H1 (cell line): ENCODE measurements around the gene PCDHB15. TPM values are rescaled to one million over a fixed set of nuclear protein-coding genes. Genes with fewer than 3 reads are reported as not detected.

Experiments used
- CTCF ChIA-PET: fragments of 300-600 bp; sonication (Branson Sonifier 250); formaldehyde crosslinking; loops from one replicate; lab custom pipeline; 2021; ENCODE audit not compliant: partially characterized antibody; lab: Charles Lee
- POLR2A ChIA-PET: fragments of 300-600 bp; sonication (Branson Sonifier 250); formaldehyde crosslinking; loops from one replicate; lab custom pipeline; 2021; ENCODE audit warnings: inconsistent platforms; ENCODE audit not compliant: partially characterized antibody; lab: Charles Lee
- DNase-seq, 2 experiments: peaks; one replicate each; pipeline versions ENCODE4 v3.0.0 to v3.0.0-alpha.2; 2010 to 2022; ENCODE audit warnings: low spot score in 2 of 2, low read depth in 1 of 2, mixed read lengths in 1 of 2
- FAIRE-seq: peaks from 2 replicates; lab custom pipeline; 2011; peaks lifted over from hg19 to GRCh38; lab: Jason Lieb, UNC
- H2AFZ ChIP-seq: 2 replicates; pipeline ENCODE4 v1.8.1; 2012; ENCODE audit warnings: low read length, inconsistent platforms
- H2AK5ac ChIP-seq: 2 replicates; pipeline ENCODE4 v1.6.1; 2013; ENCODE audit warnings: low read depth, low read length
- H2BK120ac ChIP-seq: replicated peaks from 2 replicates; pipeline ENCODE3; 2013; ENCODE audit warnings: low read depth, low read length, inconsistent platforms
- H2BK12ac ChIP-seq: 2 replicates; pipeline ENCODE4 v1.6.1; 2013; ENCODE audit warnings: low read depth, low read length
- H2BK15ac ChIP-seq: 2 replicates; pipeline ENCODE4 v1.6.1; 2013; ENCODE audit warnings: low read length
- H2BK20ac ChIP-seq: 2 replicates; pipeline ENCODE4 v1.6.1; 2013; ENCODE audit warnings: low read length
- H2BK5ac ChIP-seq: 2 replicates; pipeline ENCODE4 v1.6.1; 2013; ENCODE audit warnings: low read depth, low read length
- H3K14ac ChIP-seq: 2 replicates; pipeline ENCODE4 v1.6.1; 2013; ENCODE audit warnings: inconsistent platforms; ENCODE audit not compliant: insufficient read length
- H3K18ac ChIP-seq: 2 replicates; pipeline ENCODE4 v1.6.1; 2013; ENCODE audit warnings: low read length; ENCODE audit errors: extremely low read depth
- H3K23ac ChIP-seq: 2 replicates; pipeline ENCODE4 v1.6.1; 2013; ENCODE audit warnings: inconsistent platforms; ENCODE audit not compliant: insufficient read length
- H3K23me2 ChIP-seq: 2 replicates; pipeline ENCODE4 v1.6.1; 2013; ENCODE audit warnings: low read depth, low read length
- H3K27ac ChIP-seq: 2 replicates; pipeline ENCODE4 v1.6.1; 2011; ENCODE audit warnings: low read depth, low read length, inconsistent platforms
- H3K27me3 ChIP-seq, 4 experiments: replicated peaks in 1 of 4; 1 replicate in 1 of 4; 2 replicates in 3 of 4; pipeline versions ENCODE4 v1.6.1 to v1.8.1; 2011 to 2013; ENCODE audit warnings: low read length in 3 of 4, mild to moderate bottlenecking in 3 of 4, inconsistent platforms in 2 of 4, mixed read lengths in 2 of 4, moderate library complexity in 1 of 4; ENCODE audit not compliant: control insufficient read depth in 3 of 4, insufficient read depth in 3 of 4; ENCODE audit errors: extremely low read depth in 1 of 4
- H3K36me3 ChIP-seq, 4 experiments: 2 replicates each; pipeline versions ENCODE4 v1.6.1 to v1.8.1; 2011 to 2013; ENCODE audit warnings: mild to moderate bottlenecking in 4 of 4, low read length in 3 of 4, moderate library complexity in 2 of 4, control low read depth in 1 of 4, inconsistent platforms in 1 of 4; ENCODE audit not compliant: insufficient read depth in 4 of 4, control insufficient read depth in 2 of 4
- H3K4ac ChIP-seq: replicated peaks from 2 replicates; pipeline ENCODE3; 2013; ENCODE audit warnings: low read length, low read depth, mixed read lengths, inconsistent platforms; ENCODE audit not compliant: insufficient read length
- H3K4me1 ChIP-seq, 4 experiments: replicated peaks in 1 of 4; 1 replicate in 1 of 4; 2 replicates in 3 of 4; pipeline versions ENCODE4 v1.6.1 to v1.8.1; 2011 to 2013; ENCODE audit warnings: low read length in 3 of 4, inconsistent platforms in 2 of 4, mixed read lengths in 1 of 4; ENCODE audit not compliant: insufficient read depth in 4 of 4, control insufficient read depth in 3 of 4
- H3K4me2 ChIP-seq, 2 experiments: 2 replicates each; pipeline versions ENCODE4 v1.6.1 to v1.8.1; 2011 to 2013; ENCODE audit warnings: low read depth in 2 of 2, low read length in 2 of 2, control low read depth in 1 of 2, inconsistent platforms in 1 of 2, mild to moderate bottlenecking in 1 of 2; ENCODE audit not compliant: insufficient read depth in 1 of 2
- H3K4me3 ChIP-seq, 4 experiments: fragments of 200-600, 300-600 bp in 1 of 4; sonication (generic), shearing (Covaris generic), sonication (Bioruptor Twin) in 1 of 4; 2 replicates each; pipeline versions ENCODE4 v1.5.1 to v1.8.1; 2011 to 2016; ENCODE audit warnings: low read length in 4 of 4, low read depth in 3 of 4, control low read depth in 2 of 4, inconsistent platforms in 2 of 4, mild to moderate bottlenecking in 2 of 4, mixed read lengths in 1 of 4, moderate library complexity in 1 of 4; ENCODE audit not compliant: insufficient read depth in 2 of 4; ENCODE audit errors: extremely low read depth in 1 of 4
- H3K56ac ChIP-seq: replicated peaks from 2 replicates; pipeline ENCODE3; 2013; ENCODE audit warnings: low read depth, mild to moderate bottlenecking, mixed read lengths, low read length, inconsistent platforms; ENCODE audit not compliant: insufficient read length
- H3K79me1 ChIP-seq: 2 replicates; pipeline ENCODE4 v1.6.1; 2013; ENCODE audit warnings: low read depth, low read length, control low read depth
- H3K79me2 ChIP-seq, 2 experiments: 2 replicates each; pipeline versions ENCODE4 v1.6.1 to v1.8.1; 2012 to 2013; ENCODE audit warnings: low read length in 2 of 2, mild to moderate bottlenecking in 2 of 2, inconsistent platforms in 1 of 2; ENCODE audit not compliant: insufficient read depth in 2 of 2, control insufficient read depth in 1 of 2
- H3K9ac ChIP-seq, 4 experiments: replicated peaks in 1 of 4; 1 replicate in 1 of 4; 2 replicates in 3 of 4; pipeline versions ENCODE4 v1.6.1 to v1.8.1; 2011 to 2013; ENCODE audit warnings: low read depth in 3 of 4, low read length in 3 of 4, control low read depth in 2 of 4, mild to moderate bottlenecking in 2 of 4, moderate library complexity in 2 of 4, inconsistent platforms in 1 of 4; ENCODE audit errors: extremely low read depth in 1 of 4
- H3K9me3 ChIP-seq, 2 experiments: 2 replicates each; pipeline versions ENCODE4 v1.6.1 to v1.8.1; 2012 to 2013; ENCODE audit warnings: mild to moderate bottlenecking in 2 of 2, moderate library complexity in 2 of 2, control low read depth in 1 of 2, inconsistent platforms in 1 of 2, low read depth in 1 of 2, low read length in 1 of 2, mixed read lengths in 1 of 2; ENCODE audit not compliant: insufficient read depth in 2 of 2
- H4K20me1 ChIP-seq, 2 experiments: replicated peaks in 1 of 2; 2 replicates each; pipeline versions ENCODE3 to v1.8.1; 2011 to 2013; ENCODE audit warnings: inconsistent platforms in 2 of 2, low read length in 2 of 2, mild to moderate bottlenecking in 1 of 2; ENCODE audit not compliant: insufficient read depth in 2 of 2, control insufficient read depth in 1 of 2
- H4K5ac ChIP-seq: 2 replicates; pipeline ENCODE4 v1.6.1; 2013; ENCODE audit warnings: low read length, low read depth, mixed read lengths, inconsistent platforms; ENCODE audit not compliant: insufficient read length
- H4K8ac ChIP-seq: 2 replicates; pipeline ENCODE4 v1.8.0; 2013; ENCODE audit warnings: mild to moderate bottlenecking, moderate library complexity, low read length, inconsistent platforms; ENCODE audit not compliant: insufficient read depth; ENCODE audit errors: extremely low read depth
- H4K91ac ChIP-seq: replicated peaks from 2 replicates; pipeline ENCODE3; 2013; ENCODE audit warnings: low read length, mixed read lengths, inconsistent platforms; ENCODE audit not compliant: insufficient read length
- BACH1 ChIP-seq: IDR thresholded peaks from 2 replicates; pipeline ENCODE4 v1.6.1; 2012; ENCODE audit warnings: low read length, improper control_type of control experiment
- MAFK ChIP-seq: IDR thresholded peaks from 2 replicates; pipeline ENCODE4 v1.6.1; 2012; ENCODE audit warnings: low read depth, mild to moderate bottlenecking, improper control_type of control experiment, low read length
- SP1 ChIP-seq: IDR thresholded peaks from 2 replicates; pipeline ENCODE4 v1.6.1; 2011; ENCODE audit warnings: low read depth, low read length
- WGBS, 2 experiments: shearing (Covaris generic) in 1 of 2; methylation state at CpG; one replicate each; pipeline versions ENCODE4 v1.1.6 to v1.1.7; 2013 to 2015; ENCODE audit warnings: low lambda C conversion rate in 2 of 2, mixed read lengths in 2 of 2, inconsistent platforms in 1 of 2, low coverage in 1 of 2, missing lambda C conversion rate in 1 of 2; ENCODE audit not compliant: insufficient replicate concordance in 2 of 2, insufficient coverage in 1 of 2, insufficient read length in 1 of 2; ENCODE audit errors: extremely low coverage in 1 of 2, missing lambda C conversion rate in 1 of 2; 5-methylcytosine and 5-hydroxymethylcytosine counted together
- polyA plus RNA-seq, 7 experiments: library from polyadenylated mRNA; depleted of rRNA in 3 of 7; stranded (reverse) in 5 of 7; unstranded in 2 of 7; fragments of >200 nt in 5 of 7; fragments of 200-250 nt in 2 of 7; gene quantifications; 1 replicate in 5 of 7; 2 replicates in 1 of 7; 4 replicates in 1 of 7; pipeline versions ENCODE4 v1.2.1 to v1.2.3, GENCODE V29; 2011 to 2013; ENCODE audit warnings: missing spikeins in 2 of 7, mixed read lengths in 2 of 7
- total RNA-seq: library from RNA; stranded (reverse); fragmentation: NEBNext Ultra II Directional; extraction: Animal tissue kit (Norgen Biotek cat#: 25700); gene quantifications from 2 replicates; pipeline ENCODE4 v1.2.1, GENCODE V29; 2021

PCDHB15 gene
- total and polyA plus RNA-seq, 2 of the 8 experiments (the other 6 are each of a cell fraction or from before 2014, with no cell fraction given): 2.8 to 4.0 TPM

GRCh38 chr5:141269195-141269594, 24.0 kb downstream of the PCDHB15 start:
- H3K4me3 ChIP-seq: no peak overlapping the region
- no peaks in the 10 kb centered on the region for H3K23me2 ChIP-seq
- H3K27me3 ChIP-seq: no peaks in the 10 kb centered on the region
- no peak overlapping the region for H3K4ac ChIP-seq
- H3K79me2 ChIP-seq: no peaks in the 10 kb centered on the region
- no peak overlapping the region for H2BK12ac ChIP-seq
- no peaks in the 10 kb centered on the region for H3K4me1 ChIP-seq
- no peak overlapping the region for H3K56ac ChIP-seq
- ChIA-PET POLR2A (no interaction called here), CTCF (no interaction called here)
- no peak overlapping the region for H2BK120ac ChIP-seq
- no peaks in the 10 kb centered on the region for H4K20me1 ChIP-seq
- H4K5ac ChIP-seq: no peak overlapping the region
- WGBS, 2 experiments: 97% methylated on average over 4 of the region's 4 CpGs; no CpG with 5 or more reads in 1 of the 2 experiments
- H2BK20ac ChIP-seq: no peak overlapping the region
- no peak overlapping the region for H4K8ac ChIP-seq
- no peak overlapping the region for H2AK5ac ChIP-seq
- H3K9me3 ChIP-seq: peaks cover 49 to 72% of the 10 kb centered on the region in 2 experiments
- no peak overlapping the region for H2BK5ac ChIP-seq
- FAIRE-seq (no peak), DNase-seq (no peak)
- peaks cover 0 to 3% (median 0%) of the 10 kb centered on the region in 4 experiments; a peak in 2 of 8 replicates for H3K36me3 ChIP-seq
- no peak overlapping the region for H2AFZ ChIP-seq
- no peak overlapping the region for H3K9ac ChIP-seq
- TF ChIP-seq SP1: no peak
- TF ChIP-seq BACH1: peak; percentile 54; the same call in 1 of the 2 replicates
- TF ChIP-seq MAFK: 0 out of 2 replicates have a peak, but pooled peaks have one; percentile 19
- H3K14ac ChIP-seq: no peak overlapping the region
- H2BK15ac ChIP-seq: no peak overlapping the region
- H3K27ac ChIP-seq: no peak overlapping the region
- H3K23ac ChIP-seq: no peak overlapping the region
- no peaks in the 10 kb centered on the region for H3K79me1 ChIP-seq
- no peak overlapping the region for H4K91ac ChIP-seq
- no peak overlapping the region for H3K18ac ChIP-seq
- H3K4me2 ChIP-seq: no peak overlapping the region
